ENCODE measurements around the gene NUDT1. TPM values are rescaled to one million over a fixed set of nuclear protein-coding genes. Genes with fewer than 3 reads are reported as not detected.
A peak's percentile ranks its signal among the peaks of the same experiment; 100 is the strongest.

NUDT1 gene
- total RNA-seq, 2 donors from 2014 or later: 63.6 to 79.3 TPM

DNA sequence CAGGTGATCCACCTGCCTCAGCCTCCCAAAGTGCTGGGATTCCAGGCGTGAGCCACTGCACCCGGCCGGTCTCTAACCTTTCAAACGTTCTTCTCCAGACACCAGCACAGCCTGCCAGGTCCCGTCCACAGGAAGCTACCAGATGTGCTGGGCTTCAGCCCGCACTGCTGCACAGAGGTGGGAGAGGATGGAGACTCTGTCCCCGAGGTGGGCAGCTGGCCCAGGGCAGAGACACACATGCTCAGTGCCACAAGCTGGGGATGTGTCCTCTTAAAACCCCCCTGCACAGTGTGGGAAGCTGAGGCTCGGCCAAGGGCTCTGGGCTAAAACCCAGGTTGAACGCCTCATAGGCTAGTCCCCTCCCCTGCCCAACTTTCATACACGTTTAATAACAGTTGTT lies 9.4 kb downstream of the NUDT1 start:
- ATAC-seq (replicated peaks in 1 of 2): no peak
- Mint-ChIP-seq H3K27ac (no peak overlapping the region), H3K27me3 (ENCODE audit: low read depth) (no peaks in the 10 kb centered on the region), H3K36me3 (ENCODE audit: insufficient read depth in 2 of 2) (peaks cover 0 to 4% of the 10 kb centered on the region in 2 donors), H3K4me1 (ENCODE audit: low read depth) (peaks cover 14% of the 10 kb centered on the region), H3K9me3 (no peaks in the 10 kb centered on the region), H3K4me3 (no peak overlapping the region)
- no peak for DNase-seq

- Mint-ChIP-seq H3K36me3 (ENCODE audit: insufficient read depth in 2 of 2) (peaks cover 0 to 4% of the 10 kb centered on the region in 2 donors), H3K4me1 (ENCODE audit: low read depth) (peaks cover 14% of the 10 kb centered on the region), H3K4me3 (no peak overlapping the region), H3K27me3 (ENCODE audit: low read depth) (no peaks in the 10 kb centered on the region), H3K27ac (no peak overlapping the region), H3K9me3 (no peaks in the 10 kb centered on the region)
- ATAC-seq (replicated peaks in 1 of 2) (peak; percentile 23 to 28), DNase-seq (no peak)
Observed at GRCh38 chr7:2251841-2252771, 10.1 kb downstream of the NUDT1 start.

GRCh38 chr7:2253021-2253420 lies 11.0 kb downstream of the NUDT1 start:
- DNase-seq (no peak), ATAC-seq (replicated peaks in 1 of 2) (no peak)
- no peak overlapping the region for H3K27ac Mint-ChIP-seq
- H3K4me1 Mint-ChIP-seq (ENCODE audit: low read depth): peaks cover 11% of the 10 kb centered on the region
- H3K9me3 Mint-ChIP-seq: no peaks in the 10 kb centered on the region
- H3K36me3 Mint-ChIP-seq (ENCODE audit: insufficient read depth in 2 of 2): peaks cover 0 to 4% of the 10 kb centered on the region in 2 donors
- no peak overlapping the region for H3K4me3 Mint-ChIP-seq
- H3K27me3 Mint-ChIP-seq (ENCODE audit: low read depth): no peaks in the 10 kb centered on the region

- no peaks in the 10 kb centered on the region for H3K27me3 Mint-ChIP-seq (ENCODE audit: low read depth)
- ATAC-seq (replicated peaks in 1 of 2): no peak
- no peak overlapping the region for H3K27ac Mint-ChIP-seq
- H3K9me3 Mint-ChIP-seq: no peaks in the 10 kb centered on the region
- DNase-seq: no peak
- peaks cover 0 to 4% of the 10 kb centered on the region in 2 donors for H3K36me3 Mint-ChIP-seq (ENCODE audit: insufficient read depth in 2 of 2)
- H3K4me3 Mint-ChIP-seq: no peak overlapping the region
- H3K4me1 Mint-ChIP-seq (ENCODE audit: low read depth): peaks cover 7% of the 10 kb centered on the region
Observed at GRCh38 chr7:2253525-2254244, 11.7 kb downstream of the NUDT1 start.

GRCh38 chr7:2254429-2255144 lies 12.6 kb downstream of the NUDT1 start:
- Mint-ChIP-seq H3K27me3 (ENCODE audit: low read depth) (no peaks in the 10 kb centered on the region), H3K4me3 (no peak overlapping the region), H3K9me3 (no peaks in the 10 kb centered on the region), H3K4me1 (ENCODE audit: low read depth) (no peaks in the 10 kb centered on the region), H3K36me3 (ENCODE audit: insufficient read depth in 2 of 2) (peaks cover 0 to 4% of the 10 kb centered on the region in 2 donors), H3K27ac (no peak overlapping the region)
- no peak for ATAC-seq (replicated peaks in 1 of 2)
- no peak for DNase-seq

DNA sequence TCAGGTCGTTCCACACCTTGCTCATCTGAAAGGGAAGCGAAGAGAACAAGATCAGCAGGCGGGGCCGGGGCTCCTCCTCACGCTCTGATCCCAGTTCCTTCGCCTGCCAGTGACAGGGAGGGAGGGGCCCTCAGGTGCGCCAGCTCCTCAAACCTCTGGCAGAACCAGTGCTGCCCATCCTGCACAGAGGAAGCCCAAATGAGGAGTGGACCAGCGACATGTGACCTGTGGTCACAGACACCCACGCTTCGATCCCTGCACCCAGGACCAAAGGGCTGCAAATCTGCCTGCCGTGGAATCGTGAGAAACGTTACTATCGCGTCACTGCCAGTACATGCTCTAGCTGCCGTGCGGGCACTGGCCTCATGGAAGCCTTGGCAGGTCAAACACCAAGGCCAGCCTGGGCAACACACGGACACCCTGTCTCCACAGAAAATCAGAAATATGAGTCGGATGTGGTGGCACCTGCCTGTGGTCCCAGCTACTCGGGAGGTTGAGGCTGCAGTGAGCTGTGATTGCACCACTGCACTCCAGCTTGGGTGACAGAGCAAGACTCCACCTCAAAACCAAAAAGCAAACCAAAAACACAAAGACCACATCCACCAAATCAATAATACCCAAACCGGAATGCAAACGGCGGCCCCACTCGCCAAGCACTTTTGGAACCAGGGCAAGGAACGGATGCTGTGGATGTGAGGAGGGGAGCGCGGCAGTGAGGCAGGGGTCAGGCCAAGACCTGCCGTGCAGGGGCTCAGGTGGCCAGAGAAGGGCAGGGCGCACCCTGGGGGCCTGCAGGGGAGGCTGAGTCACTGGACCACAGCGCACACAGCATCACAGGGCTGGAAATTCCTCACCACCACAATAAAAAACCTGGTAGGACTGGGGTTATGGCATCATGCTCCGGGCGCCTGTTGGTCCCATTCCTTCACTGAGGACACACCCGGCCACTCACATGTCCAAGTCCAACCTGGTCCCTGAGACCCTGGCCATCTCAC lies 13.4 kb downstream of the NUDT1 start:
- no peaks in the 10 kb centered on the region for H3K36me3 Mint-ChIP-seq (ENCODE audit: insufficient read depth in 2 of 2)
- no peaks in the 10 kb centered on the region for H3K27me3 Mint-ChIP-seq (ENCODE audit: low read depth)
- H3K4me1 Mint-ChIP-seq (ENCODE audit: low read depth): no peaks in the 10 kb centered on the region
- ATAC-seq (replicated peaks in 1 of 2) (peak; percentile 30 to 44), DNase-seq (no peak)
- no peak overlapping the region for H3K4me3 Mint-ChIP-seq
- no peaks in the 10 kb centered on the region for H3K9me3 Mint-ChIP-seq
- no peak overlapping the region for H3K27ac Mint-ChIP-seq

DNA sequence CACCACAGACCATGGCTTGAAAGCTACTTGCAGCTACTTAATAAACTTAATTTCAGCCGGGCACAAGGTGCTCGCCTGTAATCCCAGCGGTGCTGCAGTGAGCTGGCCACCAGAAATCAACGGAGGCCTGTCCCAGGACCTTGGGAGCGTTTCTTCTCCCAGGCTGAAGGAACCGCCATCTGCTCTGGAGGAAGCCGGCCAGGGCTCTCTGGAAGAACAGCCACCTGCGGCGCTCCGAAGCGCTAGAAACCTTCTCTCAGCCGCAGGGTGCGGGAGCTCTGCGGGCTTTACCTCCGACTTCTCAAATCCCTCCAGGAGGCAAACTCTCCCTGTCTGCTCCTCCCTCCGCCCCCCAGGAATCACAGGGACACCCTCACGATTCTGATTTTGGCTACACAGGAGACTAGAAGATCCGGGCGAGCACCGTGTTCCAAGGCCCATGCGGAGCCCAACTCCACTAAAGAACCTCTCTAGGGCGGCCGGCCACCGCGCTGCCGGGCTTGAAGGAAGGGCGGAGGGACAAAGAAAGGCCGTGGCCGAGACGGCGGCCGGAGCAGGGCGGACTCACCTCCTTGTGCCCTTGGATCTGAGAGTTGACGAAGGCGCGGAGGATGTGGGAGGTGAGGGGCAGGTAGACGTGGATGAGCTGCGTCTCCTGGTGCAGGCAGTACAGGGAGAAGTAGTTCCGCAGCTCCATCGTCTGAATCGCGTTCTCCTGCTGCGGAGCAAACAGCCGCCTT lies 14.4 kb downstream of the NUDT1 start:
- Mint-ChIP-seq H3K27me3 (ENCODE audit: low read depth) (no peaks in the 10 kb centered on the region), H3K9me3 (no peaks in the 10 kb centered on the region), H3K36me3 (ENCODE audit: insufficient read depth in 2 of 2) (no peaks in the 10 kb centered on the region), H3K4me3 (no peak overlapping the region), H3K4me1 (ENCODE audit: low read depth) (peaks cover 2% of the 10 kb centered on the region), H3K27ac (no peak overlapping the region)
- DNase-seq: no peak
- no peak for ATAC-seq (replicated peaks in 1 of 2)

GRCh38 chr7:2257046-2257551 lies 15.1 kb downstream of the NUDT1 start:
- no peak overlapping the region for H3K4me3 Mint-ChIP-seq
- DNase-seq: no peak
- no peaks in the 10 kb centered on the region for H3K36me3 Mint-ChIP-seq (ENCODE audit: insufficient read depth in 2 of 2)
- no peak overlapping the region for H3K27ac Mint-ChIP-seq
- no peaks in the 10 kb centered on the region for H3K9me3 Mint-ChIP-seq
- ATAC-seq (replicated peaks in 1 of 2): no peak
- peaks cover 8% of the 10 kb centered on the region for H3K4me1 Mint-ChIP-seq (ENCODE audit: low read depth)
- no peaks in the 10 kb centered on the region for H3K27me3 Mint-ChIP-seq (ENCODE audit: low read depth)

DNA sequence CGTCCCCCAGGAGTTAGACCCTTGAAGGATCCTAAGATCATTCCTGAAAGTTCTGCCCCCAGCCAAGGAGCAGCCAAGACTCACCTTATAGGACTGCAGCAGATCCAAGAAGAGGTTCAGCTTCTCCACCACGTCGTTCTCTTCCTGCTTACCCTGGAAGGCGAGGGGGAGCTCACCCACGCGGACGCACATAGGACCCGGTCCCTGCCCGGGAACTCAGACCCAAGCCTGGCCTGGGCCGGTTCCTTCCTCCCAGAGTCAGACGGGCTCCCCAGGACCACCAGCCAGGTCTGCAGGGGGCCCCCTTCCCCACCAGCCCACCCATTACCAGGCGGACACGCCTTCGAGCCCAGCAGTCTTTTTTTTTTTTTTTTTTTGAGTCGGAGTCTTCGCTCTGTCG lies 15.6 kb downstream of the NUDT1 start:
- Mint-ChIP-seq H3K4me1 (ENCODE audit: low read depth) (peaks cover 9% of the 10 kb centered on the region), H3K36me3 (ENCODE audit: insufficient read depth in 2 of 2) (no peaks in the 10 kb centered on the region), H3K27me3 (ENCODE audit: low read depth) (no peaks in the 10 kb centered on the region), H3K27ac (no peak overlapping the region), H3K4me3 (no peak overlapping the region), H3K9me3 (no peaks in the 10 kb centered on the region)
- DNase-seq: no peak
- no peak for ATAC-seq (replicated peaks in 1 of 2)

DNA sequence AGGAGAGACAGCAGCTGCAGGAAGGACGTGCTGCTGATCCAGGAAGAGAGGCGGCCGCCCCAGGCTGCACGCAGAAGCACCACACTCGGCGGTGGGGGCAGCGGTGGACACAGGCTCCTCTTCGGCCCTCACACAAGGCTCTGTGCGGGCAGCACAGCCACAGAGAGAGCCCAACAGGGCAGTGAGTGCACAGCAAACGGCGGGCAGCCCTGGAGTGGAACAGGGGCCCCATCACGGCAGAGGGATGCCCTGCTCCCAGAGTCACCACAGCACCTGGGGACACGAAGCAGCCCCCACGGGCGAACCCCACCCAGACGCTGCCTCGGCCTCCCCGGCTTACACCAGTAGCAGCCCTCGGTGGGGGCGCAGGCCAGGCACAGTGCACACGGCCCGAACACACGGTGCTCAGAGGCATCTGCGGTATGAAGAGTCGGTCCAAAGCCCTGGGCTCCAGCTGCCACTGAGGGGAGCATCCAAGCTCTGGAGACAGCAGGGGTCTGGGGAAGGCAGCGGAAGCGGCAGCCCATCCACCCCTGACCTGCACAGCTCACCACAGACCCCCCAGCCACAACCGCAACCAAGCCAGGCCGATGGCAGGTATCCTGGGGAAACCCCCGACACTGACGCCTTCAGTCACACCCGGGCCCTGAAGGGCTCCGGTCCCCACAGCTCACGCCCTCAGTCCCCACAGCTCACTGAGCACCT lies 16.8 kb downstream of the NUDT1 start:
- Mint-ChIP-seq H3K4me3 (no peak overlapping the region), H3K9me3 (no peaks in the 10 kb centered on the region), H3K27ac (no peak overlapping the region), H3K36me3 (ENCODE audit: insufficient read depth in 2 of 2) (no peaks in the 10 kb centered on the region), H3K4me1 (ENCODE audit: low read depth) (peaks cover 9% of the 10 kb centered on the region), H3K27me3 (ENCODE audit: low read depth) (no peaks in the 10 kb centered on the region)
- no peak for DNase-seq
- no peak for ATAC-seq (replicated peaks in 1 of 2)

DNA sequence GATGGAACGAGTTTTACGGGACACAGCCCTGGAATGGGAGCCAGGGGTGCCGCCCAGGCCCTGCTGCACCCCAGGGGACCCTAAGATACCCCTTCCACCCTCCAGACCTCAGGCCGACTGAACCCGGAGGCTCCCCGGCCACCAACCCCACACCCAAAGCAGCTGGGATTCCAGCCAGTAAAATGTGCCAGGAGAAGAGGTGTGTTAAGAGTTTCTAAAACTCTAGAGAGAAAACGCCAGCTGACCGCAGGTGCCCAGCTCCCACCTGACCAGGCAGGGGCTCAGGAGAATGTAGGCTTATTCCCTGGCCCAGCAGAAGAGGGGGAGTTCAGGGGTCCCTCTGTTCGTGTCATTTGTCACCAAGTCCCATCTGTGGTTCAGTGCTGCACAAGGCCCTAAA lies 17.5 kb downstream of the NUDT1 start:
- H3K36me3 Mint-ChIP-seq (ENCODE audit: insufficient read depth in 2 of 2): peaks cover 0 to 2% of the 10 kb centered on the region in 2 donors
- H3K9me3 Mint-ChIP-seq: no peaks in the 10 kb centered on the region
- ATAC-seq (replicated peaks in 1 of 2) (no peak), DNase-seq (no peak)
- no peaks in the 10 kb centered on the region for H3K27me3 Mint-ChIP-seq (ENCODE audit: low read depth)
- H3K4me1 Mint-ChIP-seq (ENCODE audit: low read depth): peaks cover 9% of the 10 kb centered on the region
- peak overlapping the region; percentile 72 for H3K27ac Mint-ChIP-seq
- no peak overlapping the region for H3K4me3 Mint-ChIP-seq
